Trophoblast cell (in vitro differentiated cells and primary cell): ENCODE data around the gene CUX1.
"Not testable (repeated sequence)": the region's sequence is repeated elsewhere in the genome, so short reads cannot be mapped to it uniquely, and the experiment has no call there.

Source experiments
- DNase-seq, 2 donors: peaks; one replicate each; pipeline ENCODE4 v3.0.0-alpha.2; 2016
- H2AFZ ChIP-seq: 2 replicates; pipeline ENCODE4 v1.6.1; 2013; ENCODE audit warnings: low read length, moderate library complexity, mild to moderate bottlenecking; ENCODE audit not compliant: insufficient read depth, poor library complexity
- H2AK5ac ChIP-seq: 2 replicates; pipeline ENCODE4 v1.6.1; 2013; ENCODE audit warnings: mild to moderate bottlenecking, low read length
- H2BK120ac ChIP-seq: 2 replicates; pipeline ENCODE4 v1.6.1; 2013; ENCODE audit warnings: low read length, mild to moderate bottlenecking, moderate library complexity; ENCODE audit not compliant: insufficient read depth, poor library complexity
- H2BK12ac ChIP-seq: 2 replicates; pipeline ENCODE4 v1.6.1; 2013; ENCODE audit warnings: mild to moderate bottlenecking, low read length, moderate library complexity
- H2BK5ac ChIP-seq: 2 replicates; pipeline ENCODE4 v1.6.1; 2013; ENCODE audit warnings: low read length, low read depth, moderate library complexity, mild to moderate bottlenecking; ENCODE audit not compliant: poor library complexity
- H3K14ac ChIP-seq: 2 replicates; pipeline ENCODE4 v1.6.1; 2013; ENCODE audit warnings: mild to moderate bottlenecking, low read length
- H3K18ac ChIP-seq: 2 replicates; pipeline ENCODE4 v1.6.1; 2013; ENCODE audit warnings: mild to moderate bottlenecking, low read length
- H3K23ac ChIP-seq: 2 replicates; pipeline ENCODE4 v1.6.1; 2013; ENCODE audit warnings: low read length
- H3K27ac ChIP-seq: 2 replicates; pipeline ENCODE4 v1.5.1; 2013; ENCODE audit warnings: low read depth, mild to moderate bottlenecking, inconsistent platforms, low read length, moderate library complexity
- H3K27me3 ChIP-seq: 2 replicates; pipeline ENCODE4 v1.6.1; 2013; ENCODE audit warnings: inconsistent platforms, mild to moderate bottlenecking, low read length, moderate library complexity; ENCODE audit not compliant: insufficient read depth
- H3K36me3 ChIP-seq, 2 experiments: 1 replicate in 1 of 2; 2 replicates in 1 of 2; pipeline ENCODE4 v1.6.1; 2013; ENCODE audit warnings: low read length in 2 of 2, mild to moderate bottlenecking in 2 of 2, moderate library complexity in 1 of 2; ENCODE audit not compliant: insufficient read depth in 2 of 2, control insufficient read depth in 1 of 2
- H3K4ac ChIP-seq: 2 replicates; pipeline ENCODE4 v1.6.1; 2013; ENCODE audit warnings: low read depth, mild to moderate bottlenecking, low read length, moderate library complexity
- H3K4me1 ChIP-seq, 2 experiments: 1 replicate in 1 of 2; 2 replicates in 1 of 2; pipeline ENCODE4 v1.6.1; 2013; ENCODE audit warnings: low read length in 2 of 2, mild to moderate bottlenecking in 2 of 2, moderate library complexity in 1 of 2; ENCODE audit not compliant: insufficient read depth in 2 of 2, control insufficient read depth in 1 of 2
- H3K4me2 ChIP-seq: 2 replicates; pipeline ENCODE4 v1.6.1; 2013; ENCODE audit warnings: inconsistent platforms, mild to moderate bottlenecking, low read length, moderate library complexity
- H3K4me3 ChIP-seq: 2 replicates; pipeline ENCODE4 v1.5.1; 2013; ENCODE audit warnings: mild to moderate bottlenecking, low read depth, low read length, inconsistent platforms
- H3K79me1 ChIP-seq: one replicate; pipeline ENCODE4 v1.6.1; 2013; ENCODE audit warnings: low read length
- H3K79me2 ChIP-seq: 2 replicates; pipeline ENCODE4 v1.6.1; 2013; ENCODE audit warnings: low read length, mild to moderate bottlenecking; ENCODE audit not compliant: control insufficient read depth, insufficient read depth, poor library complexity
- H3K9ac ChIP-seq: 2 replicates; pipeline ENCODE4 v1.6.1; 2013; ENCODE audit warnings: mild to moderate bottlenecking, low read length
- H3K9me3 ChIP-seq: 2 replicates; pipeline ENCODE4 v1.6.1; 2013; ENCODE audit warnings: low read depth, mild to moderate bottlenecking, control low read depth, inconsistent platforms, low read length; ENCODE audit not compliant: insufficient read depth
- H4K12ac ChIP-seq: 2 replicates; pipeline ENCODE4 v1.6.1; 2013; ENCODE audit warnings: low read depth, mild to moderate bottlenecking, low read length, moderate library complexity
- H4K8ac ChIP-seq: 2 replicates; pipeline ENCODE4 v1.6.1; 2013; ENCODE audit warnings: low read depth, mild to moderate bottlenecking, low read length, moderate library complexity
- H4K91ac ChIP-seq: one replicate; pipeline ENCODE4 v1.6.1; 2013; ENCODE audit warnings: low read depth, mild to moderate bottlenecking, low read length, moderate library complexity
- WGBS: extraction: QIAGEN DNeasy Blood & Tissue Kit; methylation state at CpG from one replicate; pipeline ENCODE4 v1.1.7; 2013; ENCODE audit warnings: missing lambda C conversion rate; ENCODE audit not compliant: insufficient read length, insufficient coverage; ENCODE audit errors: extremely low coverage; 5-methylcytosine and 5-hydroxymethylcytosine counted together

Gene CUX1

DNA sequence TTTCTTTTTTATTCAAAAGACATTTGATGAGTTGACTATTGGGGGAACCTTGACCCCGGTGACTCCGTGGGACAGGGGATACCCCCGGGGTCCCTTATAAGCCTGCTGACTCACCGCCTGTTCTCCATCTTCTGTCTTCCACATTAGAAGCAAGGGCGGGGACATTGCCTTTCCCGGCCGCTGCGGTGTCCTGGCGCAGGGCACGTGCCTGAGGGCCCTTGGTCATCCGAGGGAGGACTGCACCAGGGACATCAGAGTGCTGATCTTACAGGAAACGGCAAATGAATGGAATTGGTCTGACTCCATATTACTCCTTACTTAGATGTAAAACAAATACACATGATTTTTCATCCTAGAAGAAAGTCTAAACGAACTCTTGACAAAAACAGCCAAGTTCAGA, 170.1 kb downstream of the CUX1 start:
- WGBS: no CpG with 5 or more reads among the region's 13 CpGs
- H2BK5ac ChIP-seq: no peak overlapping the region

GRCh38 chr7:101988060-101988459, 170.6 kb downstream of the CUX1 start:
- H3K4me1 ChIP-seq: peaks cover 20 to 24% of the 10 kb centered on the region in 2 experiments
- H3K79me1 ChIP-seq, H3K23ac ChIP-seq, H3K79me2 ChIP-seq, H2AK5ac ChIP-seq, H3K4me3 ChIP-seq, H3K9me3 ChIP-seq, H2AFZ ChIP-seq, H4K8ac ChIP-seq, H2BK12ac ChIP-seq, H3K4me2 ChIP-seq, H4K91ac ChIP-seq, H2BK5ac ChIP-seq, H3K27me3 ChIP-seq, H3K36me3 ChIP-seq, H3K14ac ChIP-seq, H3K9ac ChIP-seq, H2BK120ac ChIP-seq, H3K4ac ChIP-seq: not testable (repeated sequence)
- peak overlapping the region; percentile 76 for H3K18ac ChIP-seq
- DNase-seq: peak; percentile 53 to 69
- no CpG with 5 or more reads among the region's 10 CpGs for WGBS
- peak overlapping the region; percentile 61 for H3K27ac ChIP-seq
- H4K12ac ChIP-seq: peak overlapping the region; percentile 19

More for the DNA sequence above, 170.1 kb downstream of the CUX1 start:
- Histone ChIP-seq H3K36me3 (no peaks in the 10 kb centered on the region), H3K14ac (no peak overlapping the region), H3K4me2 (no peak overlapping the region), H2AFZ (no peak overlapping the region), H2BK12ac (no peak overlapping the region), H4K91ac (no peak overlapping the region), H2AK5ac (no peak overlapping the region), H3K4me1 (peaks cover 20 to 24% of the 10 kb centered on the region in 2 experiments), H3K27ac (no peak overlapping the region), H4K8ac (no peak overlapping the region), H3K27me3 (no peaks in the 10 kb centered on the region), H3K9me3 (peaks cover 5% of the 10 kb centered on the region), H3K79me2 (peaks cover 4% of the 10 kb centered on the region), H3K4me3 (no peak overlapping the region), H2BK120ac (no peak overlapping the region), H3K23ac (no peak overlapping the region), H4K12ac (no peak overlapping the region), H3K79me1 (peaks cover 9% of the 10 kb centered on the region), H3K9ac (no peak overlapping the region), H3K18ac (no peak overlapping the region), H3K4ac (no peak overlapping the region)
- peak; percentile 65 to 73 for DNase-seq

- peak; percentile 91 to 92 for DNase-seq
- H3K4ac ChIP-seq: peak overlapping the region; percentile 25
- H2BK120ac ChIP-seq: no peak overlapping the region
- peak overlapping the region; percentile 19 for H4K12ac ChIP-seq
- H3K27ac ChIP-seq: peak overlapping the region; percentile 61
- H3K79me2 ChIP-seq: peaks cover 4% of the 10 kb centered on the region
- peak overlapping the region; percentile 76 for H3K18ac ChIP-seq
- H3K4me1 ChIP-seq: peaks cover 20 to 24% of the 10 kb centered on the region in 2 experiments
- no peak overlapping the region for H3K9ac ChIP-seq
- H2AFZ ChIP-seq: no peak overlapping the region
- H3K9me3 ChIP-seq: peaks cover 4% of the 10 kb centered on the region
- H2AK5ac ChIP-seq: no peak overlapping the region
- WGBS: no CpG with 5 or more reads among the region's 9 CpGs
- no peak overlapping the region for H3K4me3 ChIP-seq
- no peaks in the 10 kb centered on the region for H3K36me3 ChIP-seq
- no peak overlapping the region for H3K4me2 ChIP-seq
- no peak overlapping the region for H3K23ac ChIP-seq
- H2BK5ac ChIP-seq: no peak overlapping the region
- H2BK12ac ChIP-seq: no peak overlapping the region
- H3K79me1 ChIP-seq: peaks cover 9% of the 10 kb centered on the region
- H4K91ac ChIP-seq: no peak overlapping the region
- H3K14ac ChIP-seq: no peak overlapping the region
- H3K27me3 ChIP-seq: no peaks in the 10 kb centered on the region
- H4K8ac ChIP-seq: no peak overlapping the region
These were observed 171.1 kb downstream of the CUX1 start for GRCh38 chr7:101988513-101988912.

DNA sequence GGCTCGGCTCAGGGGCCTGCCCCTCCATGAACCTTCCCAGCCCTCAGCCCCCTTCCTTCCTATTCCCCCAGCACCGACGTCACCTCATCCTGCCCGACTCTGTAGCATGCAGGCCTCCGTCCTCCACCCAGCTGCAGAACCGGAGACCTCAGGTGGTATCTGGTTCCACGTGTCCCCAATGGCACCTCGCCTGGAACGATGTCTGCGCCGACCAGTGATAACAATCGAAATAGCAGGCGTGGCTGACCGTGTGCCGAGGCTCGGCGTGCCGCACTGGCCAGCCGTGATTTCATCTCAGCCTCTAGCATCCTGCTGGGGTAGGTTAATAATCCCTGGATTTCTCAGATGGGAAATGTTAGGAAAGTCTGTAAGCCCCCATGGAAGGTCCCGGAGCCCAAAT, 171.7 kb downstream of the CUX1 start:
- Histone ChIP-seq H2BK5ac (no peak overlapping the region), H3K4me2 (no peak overlapping the region), H3K4ac (no peak overlapping the region), H3K27me3 (no peaks in the 10 kb centered on the region), H2BK120ac (no peak overlapping the region), H3K23ac (no peak overlapping the region), H3K4me1 (peaks cover 20 to 24% of the 10 kb centered on the region in 2 experiments), H3K4me3 (no peak overlapping the region), H3K79me2 (peaks cover 4% of the 10 kb centered on the region), H2BK12ac (no peak overlapping the region), H3K36me3 (no peaks in the 10 kb centered on the region), H4K8ac (no peak overlapping the region), H4K91ac (no peak overlapping the region), H3K9ac (no peak overlapping the region), H3K14ac (no peak overlapping the region), H3K9me3 (peaks cover 4% of the 10 kb centered on the region), H3K27ac (no peak overlapping the region), H3K79me1 (peaks cover 9% of the 10 kb centered on the region), H4K12ac (no peak overlapping the region), H2AK5ac (peak overlapping the region; percentile 24), H3K18ac (peak overlapping the region; percentile 45), H2AFZ (no peak overlapping the region)
- peak; percentile 84 to 87 for DNase-seq
- no CpG with 5 or more reads among the region's 20 CpGs for WGBS
